ENCODE data around the gene AIP. TPM values are rescaled to one million over a fixed set of nuclear protein-coding genes. Genes with fewer than 3 reads are reported as not detected.

Gene AIP
- total and polyA plus RNA-seq, 9 of the 15 experiments (the other 6 are each of a cell fraction or from before 2014, with no cell fraction given): 5.2 to 92.5 (median 52.7) TPM

GRCh38 chr11:67482827-67483798, at the start of gene AIP (continued):
- peak; percentile 100 for TF ChIP-seq FOXK1 (CRISPR knock-in tag; IDR thresholded peaks at IDR 0.05; ENCODE audit: borderline replicate concordance)
- peak in 1 of 2 experiments; percentile 6; a peak in 1 of 4 replicates for TF ChIP-seq HDAC1 (IDR thresholded peaks at IDR 0.05)
- TF ChIP-seq MEIS2 (IDR thresholded peaks at IDR 0.05; ENCODE audit: partially characterized antibody): peak; percentile 92
- TF ChIP-seq CEBPB (tag; IDR thresholded peaks at IDR 0.05): no peak
- TF ChIP-seq ZNF639 (CRISPR knock-in tag; conservative IDR thresholded peaks at IDR 0.05 in 1 of 2, IDR thresholded peaks at IDR 0.05 in 1 of 2): peak in 1 of 2 experiments; percentile 57; a peak in 2 of 4 replicates
- no peak for TF ChIP-seq RREB1 (CRISPR knock-in tag; IDR thresholded peaks at IDR 0.05)
- no peak for TF ChIP-seq SAFB (IDR thresholded peaks at IDR 0.05; ENCODE audit: borderline replicate concordance, low read depth, low read length)
- no peak for TF ChIP-seq MAFG (tag; conservative IDR thresholded peaks at IDR 0.05)
- TF ChIP-seq TRIM28 (IDR thresholded peaks at IDR 0.05): no peak
- TF ChIP-seq MTA2 (IDR thresholded peaks at IDR 0.05; ENCODE audit: low read depth): no peak
- peak; percentile 29 for TF ChIP-seq RBM25 (IDR thresholded peaks at IDR 0.05; ENCODE audit: low read depth, low read length, severe bottlenecking)
- no peak for TF ChIP-seq FOXM1 (IDR thresholded peaks at IDR 0.05; ENCODE audit: low read depth)
- peak; percentile 98 for TF ChIP-seq FOXM1 (CRISPR knock-in tag; IDR thresholded peaks at IDR 0.05; ENCODE audit: low read depth)
- 0 out of 2 replicates have a peak, but pooled peaks have one; percentile 35 for TF ChIP-seq TEAD4 (IDR thresholded peaks at IDR 0.05; ENCODE audit: low read length)
- TF ChIP-seq TEAD4 (CRISPR knock-in tag; IDR thresholded peaks at IDR 0.05; ENCODE audit: borderline replicate concordance): peak; percentile 95; the same call in 1 of the 2 replicates
- TF ChIP-seq HMG20B (CRISPR knock-in tag; IDR thresholded peaks at IDR 0.05): no peak
- peak; percentile 81 for TF ChIP-seq VEZF1 (CRISPR knock-in tag; IDR thresholded peaks at IDR 0.05)
- TF ChIP-seq PHB (CRISPR knock-in tag; IDR thresholded peaks at IDR 0.05): no peak
- TF ChIP-seq ZNF707 (CRISPR knock-in tag; conservative IDR thresholded peaks at IDR 0.05): no peak

All from K562 (cell line).